Naive thymus-derived CD4-positive, alpha-beta T cell (primary cell): ENCODE results near the gene RAD51B. TPM values are rescaled to one million over a fixed set of nuclear protein-coding genes. Genes with fewer than 3 reads are reported as not detected.

Experiments used
- ATAC-seq: fragments of 150-1000 bp; cut with Tn5 transposase; 2 replicates; pipeline ENCODE4 v1.10.0; 2021; ENCODE audit warnings: mild to moderate bottlenecking, moderate library complexity
- CTCF ChIA-PET: fragments of 350-600 bp; sonication (Branson Sonifier 250); formaldehyde crosslinking; loops from one replicate; lab custom pipeline; 2021; ENCODE audit warnings: antibody characterized with exemption; lab: Charles Lee
- POLR2A ChIA-PET: fragments of 350-600 bp; sonication (Branson Sonifier 250); formaldehyde crosslinking; loops from one replicate; lab custom pipeline; 2021; ENCODE audit warnings: antibody characterized with exemption, inconsistent platforms; lab: Charles Lee
- DNase-seq, 9 donors: peaks; one replicate each; pipeline versions ENCODE4 v3.0.0 to v3.0.0-alpha.2; 2020 to 2022; ENCODE audit warnings: mixed read lengths in 1 of 9
- H3K27ac ChIP-seq: one replicate; pipeline ENCODE4 v1.7.0; 2013; ENCODE audit warnings: mild to moderate bottlenecking, low read depth, low read length, moderate library complexity
- H3K27me3 ChIP-seq, 2 donors: one replicate each; pipeline ENCODE4 v1.7.0; 2013; ENCODE audit warnings: low read length in 2 of 2, mild to moderate bottlenecking in 2 of 2, moderate library complexity in 2 of 2; ENCODE audit not compliant: control insufficient read depth in 2 of 2, insufficient read depth in 2 of 2
- H3K36me3 ChIP-seq, 3 experiments: 1 replicate in 2 of 3; 2 replicates in 1 of 3; pipeline ENCODE4 v1.7.0; 2013; ENCODE audit warnings: low read length in 3 of 3, mild to moderate bottlenecking in 3 of 3, moderate library complexity in 1 of 3; ENCODE audit not compliant: insufficient read depth in 3 of 3, control insufficient read depth in 2 of 3
- H3K4me1 ChIP-seq, 2 donors: one replicate each; pipeline ENCODE4 v1.7.0; 2013; ENCODE audit warnings: low read length in 2 of 2, mild to moderate bottlenecking in 2 of 2, moderate library complexity in 1 of 2; ENCODE audit not compliant: control insufficient read depth in 2 of 2, insufficient read depth in 2 of 2
- H3K4me3 ChIP-seq: 2 replicates; pipeline ENCODE4 v1.7.0; 2013; ENCODE audit warnings: mild to moderate bottlenecking, low read length
- H3K9me3 ChIP-seq, 3 experiments: 1 replicate in 2 of 3; 2 replicates in 1 of 3; pipeline ENCODE4 v1.7.0; 2013; ENCODE audit warnings: low read length in 3 of 3; ENCODE audit not compliant: control insufficient read depth in 2 of 3
- H3K27ac Mint-ChIP-seq, 9 donors: one replicate each; pipeline ENCODE4 v1.8.0; 2020 to 2022; ENCODE audit warnings: mixed read lengths in 9 of 9, mild to moderate bottlenecking in 8 of 9, moderate library complexity in 5 of 9, inconsistent platforms in 2 of 9
- H3K27me3 Mint-ChIP-seq, 5 donors: one replicate each; pipeline ENCODE4 v1.8.0; 2021 to 2022; ENCODE audit warnings: mixed read lengths in 5 of 5, mild to moderate bottlenecking in 1 of 5
- H3K36me3 Mint-ChIP-seq, 5 donors: one replicate each; pipeline ENCODE4 v1.8.0; 2020 to 2022; ENCODE audit warnings: mixed read lengths in 5 of 5, mild to moderate bottlenecking in 3 of 5, inconsistent platforms in 1 of 5
- H3K4me1 Mint-ChIP-seq, 7 donors: one replicate each; pipeline ENCODE4 v1.8.0; 2020 to 2022; ENCODE audit warnings: mixed read lengths in 7 of 7, mild to moderate bottlenecking in 3 of 7, inconsistent platforms in 1 of 7
- H3K4me3 Mint-ChIP-seq, 10 donors: one replicate each; pipeline ENCODE4 v1.8.0; 2020 to 2022; ENCODE audit warnings: mild to moderate bottlenecking in 10 of 10, mixed read lengths in 10 of 10, moderate library complexity in 6 of 10, inconsistent platforms in 2 of 10
- H3K9me3 Mint-ChIP-seq, 11 donors: one replicate each; pipeline ENCODE4 v1.8.0; 2020 to 2022; ENCODE audit warnings: mixed read lengths in 11 of 11, mild to moderate bottlenecking in 4 of 11, inconsistent platforms in 1 of 11, moderate library complexity in 1 of 11
- intact Hi-C, 2 donors: fragments of 100-400 bp; cut with micrococcal nuclease; formaldehyde crosslinking; loops; one replicate each; pipeline ENCODE4 v1.15.1; 2023
- polyA plus RNA-seq, 2 donors: library from polyadenylated mRNA; unstranded; fragments of 300-500 nt; fragmentation: Illumina TruSeq; gene quantifications; one replicate each; pipeline ENCODE4 v1.2.3, GENCODE V29; 2021
- total RNA-seq, 6 experiments: library from RNA in 5 of 6; stranded (reverse) in 5 of 6; gene quantifications; 1 replicate in 5 of 6; 2 replicates in 1 of 6; pipeline ENCODE4 v1.2.3 and lab custom pipeline; 2021 to 2026

Gene RAD51B
- total and polyA plus RNA-seq, 7 experiments from 2014 or later = 15.0 to 42.2 (median 28.8) TPM

DNA sequence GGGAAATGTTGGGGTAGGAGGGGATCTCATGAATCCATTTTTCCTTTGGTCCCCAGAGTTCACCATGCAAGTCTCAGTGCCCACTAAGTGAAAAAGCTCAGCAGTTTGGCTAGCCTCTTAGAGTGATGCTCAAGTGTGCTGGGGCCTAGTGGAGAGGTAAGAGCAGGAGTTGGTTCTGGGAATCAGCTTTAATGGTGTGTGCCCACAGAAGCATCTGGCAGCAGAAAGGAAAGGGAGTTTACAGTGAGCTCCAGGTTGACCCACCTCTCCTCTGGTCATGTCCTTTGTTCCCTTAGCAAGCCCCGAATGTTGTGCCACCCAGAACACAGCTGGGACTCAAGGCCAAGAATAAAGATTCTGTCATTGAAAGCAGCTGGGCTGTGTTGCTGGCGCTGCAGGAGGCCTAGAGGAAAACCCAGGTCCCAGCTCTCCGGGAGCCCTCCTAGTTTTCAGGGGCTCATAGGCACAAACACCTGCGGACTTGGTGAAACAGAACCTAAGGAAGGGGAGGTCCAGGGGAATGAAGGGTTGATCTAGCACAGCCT lies 652.5 kb downstream of the RAD51B start:
- no peaks in the 10 kb centered on the region for H3K9me3 ChIP-seq
- Mint-ChIP-seq H3K27me3 (peaks cover 0 to 4% (median 0%) of the 10 kb centered on the region in 5 donors), H3K36me3 (peaks cover 3 to 31% (median 4%) of the 10 kb centered on the region in 5 donors), H3K9me3 (no peaks in the 10 kb centered on the region), H3K27ac (peak overlapping the region in 4 of 9 donors; percentile 10 to 36 (median 33)), H3K4me3 (no peak overlapping the region), H3K4me1 (peaks cover 12 to 32% (median 18%) of the 10 kb centered on the region in 7 donors)
- H3K4me1 ChIP-seq = peaks cover 0 to 3% of the 10 kb centered on the region in 2 donors
- no peak overlapping the region for H3K4me3 ChIP-seq
- no peaks in the 10 kb centered on the region for H3K36me3 ChIP-seq
- no peaks in the 10 kb centered on the region for H3K27me3 ChIP-seq
- POLR2A ChIA-PET = no interaction called here
- CTCF ChIA-PET = no interaction called here
- DNase-seq (no peak), ATAC-seq (no peak)
- intact Hi-C loops = loop anchor here in 1 of 2 donors (5.0 kb wide), 1 partner anchor 35 kb away; no protein-coding TSS in a partner anchor
- H3K27ac ChIP-seq = no peak overlapping the region

DNA sequence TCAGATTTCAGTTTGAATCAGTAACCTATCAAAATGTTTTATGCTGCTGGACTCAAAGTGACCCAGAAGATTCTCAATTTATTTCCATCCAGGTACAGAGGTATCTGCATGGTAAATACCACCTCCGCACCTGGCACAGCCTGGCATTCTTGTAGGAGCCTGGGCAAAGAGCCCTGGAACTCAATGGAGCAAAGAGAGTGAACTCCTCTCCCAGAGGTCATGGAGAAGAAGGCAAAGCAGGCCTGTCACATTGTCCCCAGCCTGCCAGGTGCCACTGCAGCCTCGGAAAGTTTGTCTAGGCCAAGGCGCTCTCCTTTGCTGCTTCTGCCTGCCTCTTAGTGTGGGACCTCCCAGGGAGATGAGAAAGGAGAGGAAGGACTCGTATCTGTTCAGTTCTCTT lies 653.5 kb downstream of the RAD51B start:
- POLR2A ChIA-PET = no interaction called here
- Mint-ChIP-seq H3K36me3 (peaks cover 3 to 31% (median 9%) of the 10 kb centered on the region in 5 donors), H3K9me3 (no peaks in the 10 kb centered on the region), H3K27me3 (peaks cover 0 to 4% (median 0%) of the 10 kb centered on the region in 5 donors), H3K27ac (peak overlapping the region in 1 of 9 donors; percentile 32), H3K4me3 (no peak overlapping the region), H3K4me1 (peaks cover 10 to 28% (median 24%) of the 10 kb centered on the region in 7 donors)
- ATAC-seq (no peak), DNase-seq (no peak)
- Histone ChIP-seq H3K4me3 (no peak overlapping the region), H3K9me3 (no peaks in the 10 kb centered on the region), H3K4me1 (peaks cover 0 to 3% of the 10 kb centered on the region in 2 donors), H3K36me3 (no peaks in the 10 kb centered on the region), H3K27ac (no peak overlapping the region), H3K27me3 (no peaks in the 10 kb centered on the region)
- intact Hi-C loops = loop anchor here in 1 of 2 donors (5.0 kb wide), 1 partner anchor 34 kb away; no protein-coding TSS in a partner anchor
- CTCF ChIA-PET = no interaction called here

DNA sequence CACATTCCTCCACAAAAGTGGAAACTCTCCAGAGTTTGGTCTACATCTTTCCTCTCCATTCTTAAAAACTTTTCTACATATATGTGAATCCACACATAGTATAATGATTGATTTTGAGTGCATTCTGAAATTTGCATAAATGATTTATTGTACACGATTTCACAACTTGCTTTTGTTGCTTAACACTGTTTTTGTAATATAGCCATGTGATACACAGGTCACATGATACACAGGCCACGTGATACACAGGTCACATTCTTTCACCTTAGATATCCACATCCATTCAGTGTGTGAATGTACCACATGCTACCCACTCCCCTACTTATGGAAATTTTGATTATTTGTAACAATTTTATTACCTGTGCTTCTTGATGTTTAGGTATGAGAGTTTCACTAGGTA lies 654.2 kb downstream of the RAD51B start:
- ChIA-PET CTCF (interaction anchor here (1.4 kb wide), 1 partner anchor 100 kb away, joined by 3 read pairs; no protein-coding TSS in a partner anchor), POLR2A (interaction anchor here (1.7 kb wide), 1 partner anchor 11 kb away, joined by 6 read pairs; no protein-coding TSS in a partner anchor)
- Histone ChIP-seq H3K36me3 (no peaks in the 10 kb centered on the region), H3K4me3 (no peak overlapping the region), H3K27me3 (no peaks in the 10 kb centered on the region), H3K4me1 (no peaks in the 10 kb centered on the region), H3K27ac (no peak overlapping the region), H3K9me3 (no peaks in the 10 kb centered on the region)
- ATAC-seq (no peak), DNase-seq (no peak)
- H3K4me1 Mint-ChIP-seq = peaks cover 5 to 25% (median 19%) of the 10 kb centered on the region in 7 donors
- no peaks in the 10 kb centered on the region for H3K9me3 Mint-ChIP-seq
- intact Hi-C loops = loop anchor here in 1 of 2 donors (5.0 kb wide), 1 partner anchor 34 kb away; no protein-coding TSS in a partner anchor
- H3K36me3 Mint-ChIP-seq = peaks cover 3 to 30% (median 9%) of the 10 kb centered on the region in 5 donors
- peaks cover 0 to 4% (median 0%) of the 10 kb centered on the region in 5 donors for H3K27me3 Mint-ChIP-seq
- H3K27ac Mint-ChIP-seq = no peak overlapping the region
- no peak overlapping the region for H3K4me3 Mint-ChIP-seq

GRCh38 chr14:68474741-68475140 lies 655.2 kb downstream of the RAD51B start:
- Mint-ChIP-seq H3K4me3 (no peak overlapping the region), H3K9me3 (no peaks in the 10 kb centered on the region), H3K27me3 (peaks cover 0 to 4% (median 0%) of the 10 kb centered on the region in 5 donors), H3K27ac (peak overlapping the region in 1 of 9 donors; percentile 22), H3K36me3 (peaks cover 3 to 20% (median 3%) of the 10 kb centered on the region in 5 donors), H3K4me1 (peaks cover 6 to 33% (median 12%) of the 10 kb centered on the region in 7 donors)
- Histone ChIP-seq H3K27me3 (no peaks in the 10 kb centered on the region), H3K4me1 (no peaks in the 10 kb centered on the region), H3K4me3 (no peak overlapping the region), H3K9me3 (no peaks in the 10 kb centered on the region), H3K36me3 (no peaks in the 10 kb centered on the region), H3K27ac (no peak overlapping the region)
- DNase-seq = no peak
- CTCF ChIA-PET = interaction anchor here (1.4 kb wide), 1 partner anchor 101 kb away, joined by 3 read pairs; no protein-coding TSS in a partner anchor
- intact Hi-C loops = loop anchor here in 1 of 2 donors (5.0 kb wide), 1 partner anchor 33 kb away; no protein-coding TSS in a partner anchor
- ATAC-seq = no peak
- POLR2A ChIA-PET = interaction anchor here (0.6 to 1.7 kb wide), 2 partner anchors 10 to 230 kb away, joined by 3 to 6 read pairs; no protein-coding TSS in a partner anchor

GRCh38 chr14:68475802-68476201 lies 656.2 kb downstream of the RAD51B start:
- Mint-ChIP-seq H3K4me1 (peaks cover 6 to 27% (median 16%) of the 10 kb centered on the region in 7 donors), H3K27ac (no peak overlapping the region), H3K9me3 (no peaks in the 10 kb centered on the region), H3K4me3 (no peak overlapping the region), H3K27me3 (peaks cover 0 to 4% (median 0%) of the 10 kb centered on the region in 5 donors), H3K36me3 (peaks cover 2 to 12% (median 5%) of the 10 kb centered on the region in 5 donors)
- ChIA-PET POLR2A (interaction anchor here (0.6 to 0.7 kb wide), 2 partner anchors 17 to 343 kb away, joined by 3 read pairs; no protein-coding TSS in a partner anchor), CTCF (no interaction called here)
- DNase-seq = no peak
- Histone ChIP-seq H3K4me1 (peaks cover 0 to under 1% of the 10 kb centered on the region in 2 donors), H3K9me3 (no peaks in the 10 kb centered on the region), H3K4me3 (no peak overlapping the region), H3K36me3 (no peaks in the 10 kb centered on the region), H3K27ac (no peak overlapping the region), H3K27me3 (no peaks in the 10 kb centered on the region)
- intact Hi-C loops = no loop called here
- no peak for ATAC-seq

GRCh38 chr14:68476212-68477109 lies 656.9 kb downstream of the RAD51B start:
- Histone ChIP-seq H3K4me1 (peaks cover 4 to 7% of the 10 kb centered on the region in 2 donors), H3K36me3 (no peaks in the 10 kb centered on the region), H3K4me3 (no peak overlapping the region), H3K9me3 (no peaks in the 10 kb centered on the region), H3K27ac (no peak overlapping the region), H3K27me3 (no peaks in the 10 kb centered on the region)
- Mint-ChIP-seq H3K9me3 (peaks cover 0 to 1% (median 0%) of the 10 kb centered on the region in 11 donors), H3K4me1 (peaks cover 11 to 34% (median 22%) of the 10 kb centered on the region in 7 donors), H3K36me3 (peaks cover 3 to 15% (median 6%) of the 10 kb centered on the region in 5 donors), H3K4me3 (no peak overlapping the region), H3K27me3 (peaks cover 0 to 4% (median 0%) of the 10 kb centered on the region in 5 donors), H3K27ac (peak overlapping the region in 1 of 9 donors; percentile 10)
- POLR2A ChIA-PET = interaction anchor here (0.6 kb wide), 1 partner anchor 16 kb away, joined by 3 read pairs; no protein-coding TSS in a partner anchor
- DNase-seq = no peak
- CTCF ChIA-PET = no interaction called here
- ATAC-seq = peak; percentile 76
- intact Hi-C loops = no loop called here
